Fibroblast of lung (primary cell): Measurements from ENCODE around the gene UTP25. TPM values are rescaled to one million over a fixed set of nuclear protein-coding genes. Genes with fewer than 3 reads are reported as not detected.

Experiments
- DNase-seq, 2 donors: peaks; one replicate each; pipeline versions ENCODE4 v3.0.0 to v3.0.0-alpha.2; 2010; ENCODE audit warnings: low read depth in 2 of 2
- H2AFZ ChIP-seq: 2 replicates; pipeline ENCODE4 v1.5.1; 2012; ENCODE audit warnings: low read length, control low read depth, inconsistent platforms
- H3K27ac ChIP-seq: 2 replicates; pipeline ENCODE4 v1.5.1; 2011; ENCODE audit warnings: low read length, control low read depth; ENCODE audit not compliant: insufficient read depth
- H3K27me3 ChIP-seq: 2 replicates; pipeline ENCODE4 v1.5.1; 2011; ENCODE audit warnings: mild to moderate bottlenecking, low read length; ENCODE audit not compliant: control insufficient read depth, insufficient read depth
- H3K36me3 ChIP-seq: 2 replicates; pipeline ENCODE4 v1.5.1; 2011; ENCODE audit warnings: low read length; ENCODE audit not compliant: control insufficient read depth, insufficient read depth
- H3K4me1 ChIP-seq: 2 replicates; pipeline ENCODE4 v1.5.1; 2011; ENCODE audit warnings: low read length; ENCODE audit not compliant: control insufficient read depth, insufficient read depth; ENCODE audit errors: extremely low read depth
- H3K4me2 ChIP-seq: 2 replicates; pipeline ENCODE4 v1.5.1; 2011; ENCODE audit warnings: low read length, control low read depth; ENCODE audit not compliant: insufficient read depth; ENCODE audit errors: extremely low read depth
- H3K4me3 ChIP-seq, 4 experiments: fragments of 200-600 bp in 1 of 4; sonication (generic) in 1 of 4; replicated peaks in 1 of 4; 2 replicates each; pipeline ENCODE4 v1.5.1; 2011 to 2016; ENCODE audit warnings: low read length in 4 of 4, low read depth in 3 of 4, mild to moderate bottlenecking in 3 of 4, control low read depth in 2 of 4, inconsistent platforms in 1 of 4, mixed read lengths in 1 of 4; ENCODE audit not compliant: insufficient read depth in 1 of 4; ENCODE audit errors: control extremely low read depth in 1 of 4
- H3K79me2 ChIP-seq: 2 replicates; pipeline ENCODE4 v1.5.1; 2012; ENCODE audit warnings: mild to moderate bottlenecking, low read length, inconsistent platforms; ENCODE audit not compliant: control insufficient read depth, insufficient read depth
- H3K9ac ChIP-seq: 2 replicates; pipeline ENCODE4 v1.5.1; 2011; ENCODE audit warnings: mild to moderate bottlenecking, low read length, control low read depth; ENCODE audit not compliant: insufficient read depth
- H3K9me3 ChIP-seq: 2 replicates; pipeline ENCODE4 v1.5.1; 2012; ENCODE audit warnings: low read depth, low read length; ENCODE audit not compliant: control insufficient read depth, insufficient read depth
- H4K20me1 ChIP-seq: 2 replicates; pipeline ENCODE4 v1.5.1; 2011; ENCODE audit warnings: low read length; ENCODE audit not compliant: control insufficient read depth, insufficient read depth; ENCODE audit errors: extremely low read depth
- CTCF ChIP-seq, 2 donors: IDR thresholded peaks in 1 of 2; conservative IDR thresholded peaks in 1 of 2; 1 replicate in 1 of 2; 2 replicates in 1 of 2; pipeline ENCODE4 v1.5.1; 2011 to 2012; ENCODE audit warnings: low read length in 2 of 2, control low read depth in 1 of 2, inconsistent platforms in 1 of 2, low read depth in 1 of 2, mild to moderate bottlenecking in 1 of 2
- EZH2 ChIP-seq: IDR thresholded peaks from 2 replicates; pipeline ENCODE4 v1.5.1; 2012; ENCODE audit warnings: low read length, control low read depth, mild to moderate bottlenecking; ENCODE audit errors: missing control alignments
- polyA plus RNA-seq, 2 donors: library from polyadenylated mRNA; depleted of rRNA in 1 of 2; stranded (reverse) in 1 of 2; unstranded in 1 of 2; fragments of >200 nt; gene quantifications; 2 replicates each; pipeline ENCODE4 v1.2.1, GENCODE V29; 2011 to 2012; ENCODE audit warnings: missing spikeins in 1 of 2
- total RNA-seq: library from RNA; depleted of rRNA; stranded (reverse); fragments of >200 nt; gene quantifications from 2 replicates; pipeline ENCODE4 v1.2.1, GENCODE V29; 2014

The UTP25 gene
- total and polyA plus RNA-seq, 2 donors (not counting 1 experiment from before 2014, with no cell fraction given): 10.4 to 12.3 TPM

- Histone ChIP-seq H3K4me2 (no peak overlapping the region), H3K36me3 (no peaks in the 10 kb centered on the region), H2AFZ (no peak overlapping the region), H3K79me2 (no peaks in the 10 kb centered on the region), H3K27me3 (peaks cover 2% of the 10 kb centered on the region), H4K20me1 (no peaks in the 10 kb centered on the region), H3K4me1 (no peaks in the 10 kb centered on the region), H3K4me3 (no peak overlapping the region), H3K9me3 (no peaks in the 10 kb centered on the region), H3K27ac (no peak overlapping the region), H3K9ac (no peak overlapping the region)
- TF ChIP-seq CTCF (conservative IDR thresholded peaks at IDR 0.05 in 1 of 2, IDR thresholded peaks at IDR 0.05 in 1 of 2; ENCODE audit: low read depth in 1 of 2, low read length in 2 of 2) (no peak), EZH2 (no peak)
- DNase-seq: no peak
Observed at GRCh38 chr1:209817691-209818090, 10.1 kb upstream of the UTP25 start.

DNA sequence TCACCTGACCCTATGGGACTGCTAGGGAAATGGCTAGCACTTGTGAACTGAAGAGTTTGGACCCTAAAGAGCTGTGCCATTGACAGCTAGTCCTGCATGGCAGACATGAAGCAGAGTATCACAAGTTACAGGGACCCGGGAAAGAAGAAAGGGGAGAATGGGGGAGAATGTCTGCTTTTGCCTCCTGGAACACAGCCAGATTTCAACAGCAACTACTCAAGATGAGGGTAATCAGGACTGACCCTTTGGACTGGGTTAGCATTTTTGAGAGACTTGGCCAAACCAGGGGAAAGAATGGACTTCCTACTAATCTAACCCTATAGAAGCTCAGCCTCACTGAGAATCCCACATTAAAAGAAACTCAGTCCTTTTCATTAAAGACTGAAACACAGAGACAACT, 8.7 kb upstream of the UTP25 start:
- no peak overlapping the region for H3K9ac ChIP-seq
- H2AFZ ChIP-seq: no peak overlapping the region
- no peak overlapping the region for H3K4me2 ChIP-seq
- no peaks in the 10 kb centered on the region for H4K20me1 ChIP-seq
- H3K27ac ChIP-seq: no peak overlapping the region
- no peaks in the 10 kb centered on the region for H3K4me1 ChIP-seq
- H3K27me3 ChIP-seq: peaks cover 2% of the 10 kb centered on the region
- H3K4me3 ChIP-seq: no peak overlapping the region
- no peaks in the 10 kb centered on the region for H3K36me3 ChIP-seq
- H3K79me2 ChIP-seq: no peaks in the 10 kb centered on the region
- no peaks in the 10 kb centered on the region for H3K9me3 ChIP-seq
- DNase-seq: no peak
- no peak for TF ChIP-seq EZH2
- TF ChIP-seq CTCF (conservative IDR thresholded peaks at IDR 0.05 in 1 of 2, IDR thresholded peaks at IDR 0.05 in 1 of 2; ENCODE audit: low read depth in 1 of 2, low read length in 2 of 2): no peak

GRCh38 chr1:209820986-209821385, 6.8 kb upstream of the UTP25 start:
- Histone ChIP-seq H3K4me1 (no peaks in the 10 kb centered on the region), H3K4me2 (no peak overlapping the region), H3K4me3 (no peak overlapping the region), H3K9ac (no peak overlapping the region), H4K20me1 (no peaks in the 10 kb centered on the region), H2AFZ (no peak overlapping the region), H3K9me3 (no peaks in the 10 kb centered on the region), H3K36me3 (no peaks in the 10 kb centered on the region), H3K27me3 (peaks cover 2% of the 10 kb centered on the region), H3K27ac (no peak overlapping the region), H3K79me2 (no peaks in the 10 kb centered on the region)
- TF ChIP-seq CTCF (conservative IDR thresholded peaks at IDR 0.05 in 1 of 2, IDR thresholded peaks at IDR 0.05 in 1 of 2; ENCODE audit: low read depth in 1 of 2, low read length in 2 of 2) (no peak), EZH2 (no peak)
- no peak for DNase-seq
